Measurements from ENCODE around the gene WSCD2. TPM values are rescaled to one million over a fixed set of nuclear protein-coding genes. Genes with fewer than 3 reads are reported as not detected.

The WSCD2 gene
- total and polyA plus RNA-seq, 2 donors (not counting 1 experiment from before 2014, with no cell fraction given) = 1.1 to 5.9 TPM

GRCh38 chr12:108226866-108227265, 97.8 kb downstream of the WSCD2 start:
- intact Hi-C loops (cut with micrococcal nuclease) = no loop called here
- Histone ChIP-seq H3K27ac (ENCODE audit: low read length in 2 of 2) (no peak overlapping the region), H3K27me3 (replicated peaks in 1 of 4; ENCODE audit: control extremely low read depth in 1 of 4, control insufficient read depth in 3 of 4, insufficient read depth in 4 of 4, low read length in 3 of 4) (no peaks in the 10 kb centered on the region), H3K36me3 (replicated peaks in 1 of 2; ENCODE audit: control extremely low read depth in 1 of 2, control insufficient read depth in 1 of 2, extremely low read depth in 1 of 2, insufficient read depth in 2 of 2, low read length in 1 of 2) (no peaks in the 10 kb centered on the region), H3K4me3 (ENCODE audit: control extremely low read depth in 1 of 5, extremely low read depth in 1 of 5, insufficient read depth in 1 of 5, low read depth in 2 of 5, low read length in 4 of 5) (no peak overlapping the region), H3K4me2 (replicated peaks; ENCODE audit: low read depth, low read length, poor library complexity, severe bottlenecking) (no peak overlapping the region), H4K20me1 (ENCODE audit: control insufficient read depth, insufficient read depth, low read length, poor library complexity, severe bottlenecking) (no peaks in the 10 kb centered on the region), H2AFZ (ENCODE audit: insufficient read depth, low read depth, low read length, poor library complexity, severe bottlenecking) (no peak overlapping the region), H3K9me3 (ENCODE audit: control extremely low read depth in 1 of 3, control insufficient read depth in 2 of 3, insufficient read depth in 1 of 3, low read length in 2 of 3) (peaks cover 0 to 3% (median 0%) of the 10 kb centered on the region in 3 donors), H3K79me2 (ENCODE audit: control insufficient read depth, insufficient read depth, low read length) (no peaks in the 10 kb centered on the region), H3K9ac (ENCODE audit: low read length) (no peak overlapping the region), H3K4me1 (ENCODE audit: control insufficient read depth in 2 of 2, insufficient read depth in 2 of 2, low read length in 2 of 2) (no peaks in the 10 kb centered on the region)
- Mint-ChIP-seq H3K9me3 (ENCODE audit: insufficient read depth) (no peaks in the 10 kb centered on the region), H3K27me3 (peaks cover 9% of the 10 kb centered on the region), H3K27ac (no peak overlapping the region), H3K4me1 (no peaks in the 10 kb centered on the region), H3K4me3 (no peak overlapping the region)
- POLR2A ChIA-PET = no interaction called here
- DNase-seq (no peak), ATAC-seq (ENCODE audit: low read depth) (no peak)
- CTCF ChIA-PET = no interaction called here
- TF ChIP-seq CTCF (IDR thresholded peaks at IDR 0.05) (no peak), EZH2 (IDR thresholded peaks at IDR 0.05; ENCODE audit: borderline replicate concordance, insufficient read depth, low read depth, low read length, poor library complexity, severe bottlenecking) (no peak)
- 95% methylated on average over 7 of the region's 8 CpGs for WGBS (ENCODE audit: insufficient coverage)

GRCh38 chr12:108228746-108229145, 99.7 kb downstream of the WSCD2 start:
- DNase-seq = no peak
- Histone ChIP-seq H3K4me3 (ENCODE audit: control extremely low read depth in 1 of 5, extremely low read depth in 1 of 5, insufficient read depth in 1 of 5, low read depth in 2 of 5, low read length in 4 of 5) (no peak overlapping the region), H3K4me2 (replicated peaks; ENCODE audit: low read depth, low read length, poor library complexity, severe bottlenecking) (no peak overlapping the region), H2AFZ (ENCODE audit: insufficient read depth, low read depth, low read length, poor library complexity, severe bottlenecking) (no peak overlapping the region), H3K9me3 (ENCODE audit: control extremely low read depth in 1 of 3, control insufficient read depth in 2 of 3, insufficient read depth in 1 of 3, low read length in 2 of 3) (peaks cover 0 to 3% (median 0%) of the 10 kb centered on the region in 3 donors), H3K27ac (ENCODE audit: low read length in 2 of 2) (no peak overlapping the region), H3K36me3 (replicated peaks in 1 of 2; ENCODE audit: control extremely low read depth in 1 of 2, control insufficient read depth in 1 of 2, extremely low read depth in 1 of 2, insufficient read depth in 2 of 2, low read length in 1 of 2) (no peaks in the 10 kb centered on the region), H4K20me1 (ENCODE audit: control insufficient read depth, insufficient read depth, low read length, poor library complexity, severe bottlenecking) (no peaks in the 10 kb centered on the region), H3K9ac (ENCODE audit: low read length) (no peak overlapping the region), H3K79me2 (ENCODE audit: control insufficient read depth, insufficient read depth, low read length) (no peaks in the 10 kb centered on the region), H3K4me1 (ENCODE audit: control insufficient read depth in 2 of 2, insufficient read depth in 2 of 2, low read length in 2 of 2) (no peaks in the 10 kb centered on the region), H3K27me3 (replicated peaks in 1 of 4; ENCODE audit: control extremely low read depth in 1 of 4, control insufficient read depth in 3 of 4, insufficient read depth in 4 of 4, low read length in 3 of 4) (no peaks in the 10 kb centered on the region)
- no peak for TF ChIP-seq EZH2 (IDR thresholded peaks at IDR 0.05; ENCODE audit: borderline replicate concordance, insufficient read depth, low read depth, low read length, poor library complexity, severe bottlenecking)
- no peak for TF ChIP-seq CTCF (IDR thresholded peaks at IDR 0.05)
- peaks cover 13% of the 10 kb centered on the region for H3K27me3 Mint-ChIP-seq
- WGBS (ENCODE audit: insufficient coverage) = 58% methylated on average over 2 of the region's 4 CpGs
- no peak overlapping the region for H3K4me3 Mint-ChIP-seq
- ChIA-PET CTCF (no interaction called here), POLR2A (no interaction called here)
- ATAC-seq (ENCODE audit: low read depth) = no peak
- H3K27ac Mint-ChIP-seq = no peak overlapping the region
- H3K4me1 Mint-ChIP-seq = no peaks in the 10 kb centered on the region
- intact Hi-C loops (cut with micrococcal nuclease) = no loop called here
- no peaks in the 10 kb centered on the region for H3K9me3 Mint-ChIP-seq (ENCODE audit: insufficient read depth)
